IgD-negative memory B cell (primary cell): ENCODE data around the gene C9orf72. TPM values are rescaled to one million over a fixed set of nuclear protein-coding genes. Genes with fewer than 3 reads are reported as not detected.
"Not testable (repeated sequence)": the region's sequence is repeated elsewhere in the genome, so short reads cannot be mapped to it uniquely, and the experiment has no call there.

Experiments used
- H3K27ac Mint-ChIP-seq, 3 donors: one replicate each; pipeline ENCODE4 v1.8.0; 2020 to 2022; ENCODE audit warnings: mild to moderate bottlenecking in 3 of 3, mixed read lengths in 3 of 3, moderate library complexity in 1 of 3
- H3K27me3 Mint-ChIP-seq: one replicate; pipeline ENCODE4 v1.8.0; 2021; ENCODE audit warnings: mixed read lengths
- H3K36me3 Mint-ChIP-seq: one replicate; pipeline ENCODE4 v1.8.0; 2020; ENCODE audit warnings: mild to moderate bottlenecking, mixed read lengths
- H3K4me1 Mint-ChIP-seq, 3 donors: one replicate each; pipeline ENCODE4 v1.8.0; 2020 to 2022; ENCODE audit warnings: mixed read lengths in 3 of 3, mild to moderate bottlenecking in 1 of 3
- H3K4me3 Mint-ChIP-seq, 4 donors: one replicate each; pipeline ENCODE4 v1.8.0; 2020 to 2022; ENCODE audit warnings: mild to moderate bottlenecking in 4 of 4, mixed read lengths in 4 of 4, moderate library complexity in 3 of 4
- H3K9me3 Mint-ChIP-seq, 3 donors: one replicate each; pipeline ENCODE4 v1.8.0; 2020 to 2021; ENCODE audit warnings: mixed read lengths in 3 of 3, mild to moderate bottlenecking in 1 of 3
- polyA plus RNA-seq: library from polyadenylated mRNA; unstranded; fragments of 300-500 nt; fragmentation: Illumina TruSeq; gene quantifications from one replicate; pipeline ENCODE4 v1.2.3, GENCODE V29; 2021

C9orf72 gene
- polyA plus RNA-seq, 1 donor from 2014 or later = 15.3 TPM

DNA sequence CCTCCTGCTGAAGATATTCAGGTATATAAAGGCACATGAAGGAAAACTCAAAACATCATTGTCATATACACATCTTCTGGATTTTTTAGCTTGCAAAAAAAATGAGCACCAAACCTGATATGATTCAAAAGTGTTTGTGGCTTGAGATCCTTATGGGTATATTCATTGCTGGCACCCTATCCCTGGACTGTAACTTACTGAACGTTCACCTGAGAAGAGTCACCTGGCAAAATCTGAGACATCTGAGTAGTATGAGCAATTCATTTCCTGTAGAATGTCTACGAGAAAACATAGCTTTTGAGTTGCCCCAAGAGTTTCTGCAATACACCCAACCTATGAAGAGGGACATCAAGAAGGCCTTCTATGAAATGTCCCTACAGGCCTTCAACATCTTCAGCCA, 49.0 kb downstream of the C9orf72 start, which contains the start of gene IFNK:
Gene IFNK (plus strand): TSS at position 55 of the 400 bp plus-strand sequence. CDS start 47 bp downstream, at position 102.
- Mint-ChIP-seq H3K9me3 (no peaks in the 10 kb centered on the region), H3K27ac (peak within 1 kb of the TSS in 1 of 3 donors; percentile 14), H3K4me1 (peaks cover 23 to 49% (median 28%) of the 10 kb centered on the region in 3 donors), H3K36me3 (no peaks in the 10 kb centered on the region), H3K4me3 (peak within 1 kb of the TSS in 2 of 4 donors; percentile 24 to 63), H3K27me3 (no peaks in the 10 kb centered on the region)

DNA sequence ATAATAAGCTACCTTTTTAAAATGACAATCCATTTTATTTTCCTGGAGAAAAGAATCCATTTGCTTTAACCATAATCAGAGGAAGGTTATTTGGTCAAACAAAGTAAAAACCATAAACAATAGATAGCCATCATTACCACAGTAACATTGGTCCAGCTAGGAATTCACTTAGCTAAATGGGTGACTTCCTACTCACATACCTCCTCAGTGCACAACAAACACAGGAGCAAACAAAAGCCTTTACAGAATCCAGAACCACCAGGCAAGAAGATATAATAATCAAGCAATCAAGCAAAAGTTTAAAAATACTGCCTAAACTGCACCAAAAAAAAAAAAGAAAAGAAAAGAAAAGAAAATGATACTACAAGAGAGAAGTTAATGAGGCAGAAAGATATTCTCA, 50.1 kb downstream of the C9orf72 start:
- H3K27ac Mint-ChIP-seq = no peak overlapping the region
- no peaks in the 10 kb centered on the region for H3K9me3 Mint-ChIP-seq
- no peaks in the 10 kb centered on the region for H3K36me3 Mint-ChIP-seq
- H3K4me1 Mint-ChIP-seq = peaks cover 24 to 47% (median 27%) of the 10 kb centered on the region in 3 donors
- H3K27me3 Mint-ChIP-seq = no peaks in the 10 kb centered on the region
- H3K4me3 Mint-ChIP-seq = peak overlapping the region in 1 of 4 donors; percentile 24

DNA sequence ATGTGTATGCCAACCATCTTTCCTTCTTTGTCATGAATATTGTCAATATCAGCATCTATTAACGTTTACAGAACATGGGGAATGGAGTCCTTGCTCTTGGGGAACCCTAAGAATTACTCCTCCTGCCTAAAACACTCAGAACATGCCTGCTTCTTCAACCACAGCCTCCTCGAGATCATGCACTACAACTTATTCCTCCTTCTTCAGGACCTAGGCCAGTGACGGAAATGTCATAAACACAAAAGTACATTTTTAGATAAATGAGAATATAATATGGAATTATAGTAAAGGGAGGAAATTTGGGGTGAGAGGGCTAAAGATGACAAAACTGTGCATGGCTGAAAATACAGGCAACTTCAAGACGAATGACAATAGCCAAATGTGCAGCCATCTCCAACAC, 52.3 kb downstream of the C9orf72 start:
- no peak overlapping the region for H3K27ac Mint-ChIP-seq
- H3K4me3 Mint-ChIP-seq = no peak overlapping the region
- H3K9me3 Mint-ChIP-seq = no peaks in the 10 kb centered on the region
- peaks cover 16 to 30% (median 16%) of the 10 kb centered on the region in 3 donors for H3K4me1 Mint-ChIP-seq
- H3K36me3 Mint-ChIP-seq = no peaks in the 10 kb centered on the region
- H3K27me3 Mint-ChIP-seq = no peaks in the 10 kb centered on the region

DNA sequence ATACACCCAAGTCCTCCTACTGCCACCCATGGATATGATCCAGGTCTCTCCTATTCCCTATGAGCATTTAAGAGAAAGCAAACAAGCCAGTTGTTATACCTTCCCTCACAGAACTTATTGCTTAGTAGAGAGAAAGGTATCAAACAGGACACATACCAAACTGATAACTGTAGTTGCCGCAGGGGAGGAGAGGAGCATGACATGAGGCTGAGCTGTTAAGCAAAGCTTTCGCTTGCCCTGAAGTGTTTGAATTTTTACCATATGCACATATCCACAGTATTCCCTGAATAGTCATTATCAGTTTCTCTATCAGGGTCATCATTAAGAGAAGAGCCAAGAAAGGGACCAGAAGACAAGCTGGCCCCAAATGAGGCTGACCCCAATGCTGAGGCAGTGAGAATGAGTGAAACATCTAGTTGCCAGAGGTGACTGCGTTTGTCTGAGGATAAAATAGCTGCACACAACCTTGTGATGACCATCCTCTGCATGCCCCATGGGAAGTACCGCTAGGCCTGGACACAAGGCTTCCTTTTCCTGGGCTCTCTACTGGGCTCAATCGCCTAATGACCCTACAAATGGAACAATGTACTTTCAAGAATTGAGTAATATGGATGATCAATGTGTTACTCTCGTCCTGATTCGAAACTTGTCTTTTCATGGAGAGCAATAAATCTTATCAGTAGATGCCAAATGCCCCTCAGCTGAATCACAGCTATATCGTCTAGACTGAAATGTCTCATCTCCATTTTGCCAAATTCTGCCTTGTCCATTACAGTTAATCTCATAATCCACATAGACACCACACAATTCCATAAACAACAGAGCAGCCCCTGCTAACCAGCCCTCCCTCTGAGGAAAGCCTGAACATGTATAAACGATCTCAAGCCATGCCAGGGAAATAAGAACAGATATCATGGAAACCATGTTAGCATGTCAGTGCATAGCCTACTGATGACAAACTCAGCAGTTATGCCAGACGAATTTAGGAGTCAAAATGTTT, 53.5 kb downstream of the C9orf72 start:
- H3K4me3 Mint-ChIP-seq = no peak overlapping the region
- no peaks in the 10 kb centered on the region for H3K27me3 Mint-ChIP-seq
- no peaks in the 10 kb centered on the region for H3K36me3 Mint-ChIP-seq
- H3K27ac Mint-ChIP-seq = no peak overlapping the region
- peaks cover 12 to 25% (median 17%) of the 10 kb centered on the region in 3 donors for H3K4me1 Mint-ChIP-seq
- no peaks in the 10 kb centered on the region for H3K9me3 Mint-ChIP-seq

DNA sequence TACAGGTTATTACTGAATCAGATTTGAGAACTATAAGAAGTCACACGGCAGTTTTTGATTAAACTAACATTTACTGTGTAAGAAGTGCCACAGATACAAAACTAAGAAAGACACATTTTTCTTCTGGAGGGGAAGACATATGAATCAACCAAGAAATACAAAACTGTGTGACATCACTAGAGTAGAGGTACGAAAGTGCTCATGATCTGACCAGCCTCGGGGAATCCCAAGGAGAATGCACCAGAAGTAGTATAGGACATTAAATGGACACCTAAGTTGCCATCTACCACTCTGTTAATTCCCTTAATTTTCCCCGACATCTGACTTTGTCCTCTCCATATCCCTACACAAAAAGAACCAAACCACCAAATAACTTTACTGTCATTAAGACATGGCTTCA, 54.5 kb downstream of the C9orf72 start:
- Mint-ChIP-seq H3K4me1 (peaks cover 12 to 20% (median 13%) of the 10 kb centered on the region in 3 donors), H3K9me3 (no peaks in the 10 kb centered on the region), H3K27me3 (no peaks in the 10 kb centered on the region), H3K27ac (no peak overlapping the region), H3K36me3 (no peaks in the 10 kb centered on the region), H3K4me3 (no peak overlapping the region)

DNA sequence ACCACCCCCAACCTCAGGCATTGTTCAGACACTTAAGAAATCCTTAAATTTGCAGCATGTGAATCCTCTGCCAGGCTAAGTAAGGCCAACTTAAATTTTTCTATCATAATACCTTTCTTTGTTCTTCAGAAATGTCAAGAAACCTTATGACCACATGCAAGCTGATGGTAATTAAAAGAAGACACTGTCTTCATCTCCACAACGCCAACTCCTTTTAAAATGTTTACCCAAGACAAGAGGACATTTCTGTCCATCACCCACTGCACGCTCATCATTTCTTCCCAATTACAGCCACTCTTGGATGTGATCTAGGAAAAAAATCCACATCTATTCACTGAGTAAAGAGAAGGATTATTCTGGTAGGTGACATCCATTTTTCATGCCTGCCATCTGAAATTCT, 55.3 kb downstream of the C9orf72 start:
- Mint-ChIP-seq H3K36me3 (no peaks in the 10 kb centered on the region), H3K4me3 (no peak overlapping the region), H3K4me1 (peaks cover 9 to 17% (median 13%) of the 10 kb centered on the region in 3 donors), H3K27ac (no peak overlapping the region), H3K9me3 (peaks cover 0 to 3% (median 0%) of the 10 kb centered on the region in 3 donors), H3K27me3 (no peaks in the 10 kb centered on the region)

DNA sequence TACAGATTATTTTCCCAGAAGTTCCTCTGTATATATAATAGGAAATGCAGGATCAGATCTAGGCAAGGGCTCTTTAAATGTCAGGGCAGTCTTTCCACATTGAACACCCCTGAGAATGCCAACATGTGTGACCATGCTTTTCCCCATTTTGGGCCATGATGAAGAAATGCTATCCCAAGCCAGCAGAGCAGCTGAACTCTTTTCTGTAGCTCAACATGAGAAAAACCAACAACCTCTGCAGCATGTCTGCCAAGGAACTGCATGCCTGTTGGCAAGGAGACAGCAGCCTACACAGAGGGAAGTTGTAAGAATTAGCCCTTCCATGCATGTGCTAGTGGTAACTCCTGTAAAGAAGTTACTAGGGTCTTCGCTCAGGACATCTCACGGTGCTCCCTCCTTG, 58.7 kb downstream of the C9orf72 start:
- no peak overlapping the region for H3K27ac Mint-ChIP-seq
- H3K27me3 Mint-ChIP-seq = no peaks in the 10 kb centered on the region
- H3K36me3 Mint-ChIP-seq = peaks cover 2% of the 10 kb centered on the region
- peaks cover 0 to 3% (median 0%) of the 10 kb centered on the region in 3 donors for H3K9me3 Mint-ChIP-seq
- no peak overlapping the region for H3K4me3 Mint-ChIP-seq
- peaks cover 11 to 17% (median 13%) of the 10 kb centered on the region in 3 donors for H3K4me1 Mint-ChIP-seq

DNA sequence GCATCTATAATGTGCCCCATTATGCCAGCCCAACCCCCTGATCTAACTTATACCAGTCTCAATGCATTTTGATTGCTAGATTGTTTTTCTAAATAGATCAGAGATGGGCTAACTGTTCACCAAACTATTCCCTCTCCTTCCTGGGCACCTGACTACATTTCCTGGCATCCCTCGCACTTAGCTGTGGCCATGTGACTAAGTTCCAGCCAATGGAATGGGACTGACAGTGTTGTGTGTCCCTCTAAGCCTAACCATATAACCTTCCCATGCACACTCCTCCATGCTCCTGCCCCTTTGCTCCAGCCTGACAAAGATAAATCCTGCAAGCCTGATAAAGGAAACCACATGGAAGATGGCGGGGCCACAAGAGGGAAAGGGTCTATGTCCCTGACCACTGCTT, 61.5 kb downstream of the C9orf72 start:
- Mint-ChIP-seq H3K9me3 (peaks cover 0 to 3% (median 0%) of the 10 kb centered on the region in 3 donors), H3K4me1 (peaks cover 13 to 21% (median 14%) of the 10 kb centered on the region in 3 donors), H3K36me3 (peaks cover 4% of the 10 kb centered on the region), H3K27me3 (no peaks in the 10 kb centered on the region), H3K27ac (no peak overlapping the region), H3K4me3 (no peak overlapping the region)

DNA sequence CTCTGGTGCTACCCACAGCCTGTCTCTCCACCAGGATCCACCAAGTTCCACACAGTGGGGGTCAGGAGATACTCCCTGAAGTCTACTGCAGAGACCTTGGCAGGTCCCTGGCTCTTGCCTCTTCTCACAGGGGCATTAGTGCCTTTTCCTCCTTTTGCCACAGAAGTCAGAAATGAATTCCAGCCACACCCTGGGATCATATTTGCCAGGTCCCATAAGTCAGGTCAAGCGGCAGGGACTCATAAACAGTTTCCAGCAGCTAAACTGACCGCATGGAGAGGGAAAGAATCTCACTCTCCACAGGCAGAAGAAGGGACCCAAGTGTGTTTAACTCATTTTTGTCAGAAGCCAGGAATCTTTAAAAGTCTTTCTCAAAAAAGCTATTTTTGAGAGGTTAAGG, 62.5 kb downstream of the C9orf72 start:
- Mint-ChIP-seq H3K4me3 (no peak overlapping the region), H3K9me3 (peaks cover 0 to 3% (median 0%) of the 10 kb centered on the region in 3 donors), H3K4me1 (peaks cover 7 to 19% (median 9%) of the 10 kb centered on the region in 3 donors), H3K27me3 (no peaks in the 10 kb centered on the region), H3K36me3 (peaks cover 4% of the 10 kb centered on the region), H3K27ac (no peak overlapping the region)

DNA sequence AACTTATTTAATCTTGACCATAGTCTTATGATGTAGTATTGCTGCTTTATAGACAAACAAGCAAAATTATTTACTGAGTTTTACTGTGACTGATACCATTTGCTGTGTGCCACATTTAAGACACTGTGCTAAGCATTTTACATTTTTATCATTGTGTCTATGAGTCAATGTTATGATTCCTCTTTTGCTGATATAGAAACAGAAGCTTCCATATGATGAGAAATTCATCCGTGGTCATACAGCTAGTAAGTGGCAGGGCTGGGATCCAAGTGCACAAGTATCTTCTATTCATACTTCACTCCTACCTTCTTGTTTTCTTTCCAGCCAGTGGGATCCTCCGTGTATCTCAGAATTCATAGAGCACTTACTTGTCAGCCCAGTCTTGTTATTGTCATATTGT, 66.3 kb downstream of the C9orf72 start:
- no peak overlapping the region for H3K4me3 Mint-ChIP-seq
- H3K27me3 Mint-ChIP-seq = peaks cover under 1% of the 10 kb centered on the region
- H3K9me3 Mint-ChIP-seq = no peaks in the 10 kb centered on the region
- no peak overlapping the region for H3K27ac Mint-ChIP-seq
- peaks cover 15 to 25% (median 18%) of the 10 kb centered on the region in 3 donors for H3K4me1 Mint-ChIP-seq
- peaks cover 4% of the 10 kb centered on the region for H3K36me3 Mint-ChIP-seq

DNA sequence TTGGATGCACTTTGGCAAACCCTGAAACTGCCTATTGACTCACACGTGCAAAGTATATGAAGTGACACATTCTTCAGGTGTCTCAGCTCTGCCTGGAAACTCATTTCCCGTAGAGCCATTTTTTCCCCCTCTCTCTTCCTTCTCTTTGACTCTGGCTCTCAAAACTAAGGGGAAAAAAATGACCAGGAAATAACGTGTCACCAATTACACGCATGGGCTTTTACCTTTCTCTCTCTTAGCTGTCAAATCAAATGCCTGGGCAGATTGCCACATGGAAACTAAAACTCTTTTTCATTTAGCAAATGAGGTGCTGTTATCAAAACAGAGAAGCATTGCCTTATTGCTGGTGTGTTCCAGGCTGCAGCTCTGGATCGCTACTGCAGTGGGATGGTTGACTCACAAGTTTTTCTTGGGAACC, 67.5 kb downstream of the C9orf72 start:
- peaks cover 22 to 33% (median 27%) of the 10 kb centered on the region in 3 donors for H3K4me1 Mint-ChIP-seq
- no peak overlapping the region for H3K27ac Mint-ChIP-seq
- H3K4me3 Mint-ChIP-seq = no peak overlapping the region
- H3K36me3 Mint-ChIP-seq = peaks cover 2% of the 10 kb centered on the region
- peaks cover 0 to 2% (median 0%) of the 10 kb centered on the region in 3 donors for H3K9me3 Mint-ChIP-seq
- peaks cover 1% of the 10 kb centered on the region for H3K27me3 Mint-ChIP-seq

DNA sequence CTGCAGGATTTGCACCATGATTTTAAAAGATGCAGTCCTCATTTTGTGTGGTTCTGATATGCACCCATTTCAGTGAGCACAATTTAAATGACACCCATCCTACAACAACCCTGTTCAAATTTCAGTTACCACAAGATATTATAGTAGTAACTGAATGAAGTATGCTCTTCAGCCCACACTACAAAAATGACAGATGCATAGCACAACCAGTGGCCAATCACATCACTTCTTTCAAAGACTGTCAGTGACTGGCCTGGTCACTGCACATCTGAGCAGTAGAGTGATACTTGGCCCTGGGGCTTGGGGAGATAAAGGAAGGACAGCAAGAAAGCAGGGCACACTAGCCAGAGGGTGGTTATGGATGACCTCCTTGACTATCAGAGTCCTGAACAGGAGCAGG, 69.0 kb downstream of the C9orf72 start:
- Mint-ChIP-seq H3K27me3 (peaks cover 1% of the 10 kb centered on the region), H3K27ac (peak overlapping the region in 1 of 3 donors; percentile 87), H3K4me1 (peaks cover 25 to 40% (median 37%) of the 10 kb centered on the region in 3 donors), H3K36me3 (peaks cover 2% of the 10 kb centered on the region), H3K9me3 (peaks cover 0 to 2% (median 0%) of the 10 kb centered on the region in 3 donors), H3K4me3 (no peak overlapping the region)

DNA sequence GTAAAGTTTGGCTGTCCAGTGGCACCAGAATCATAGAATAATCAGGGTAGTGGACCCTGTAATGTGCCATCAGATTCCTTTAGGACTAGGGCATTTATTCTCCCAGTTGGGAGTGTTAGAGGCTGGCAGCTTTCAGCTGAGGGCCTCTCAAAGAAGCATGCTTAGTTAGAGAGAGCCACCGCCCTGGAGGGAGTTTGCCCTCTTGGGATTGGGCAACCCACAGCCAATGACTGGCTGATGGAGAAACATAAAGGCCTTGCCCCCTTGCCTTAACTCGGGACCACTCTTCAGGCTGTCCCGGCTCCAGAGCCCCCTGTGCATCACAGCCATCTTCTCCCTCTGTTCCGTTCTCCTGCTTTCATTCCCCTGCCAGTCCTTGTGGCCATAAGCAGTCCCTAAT, 69.7 kb downstream of the C9orf72 start:
- H3K4me1 Mint-ChIP-seq = peaks cover 25 to 38% (median 37%) of the 10 kb centered on the region in 3 donors
- no peak overlapping the region for H3K27ac Mint-ChIP-seq
- H3K9me3 Mint-ChIP-seq = peaks cover 0 to 2% (median 0%) of the 10 kb centered on the region in 3 donors
- H3K36me3 Mint-ChIP-seq = no peaks in the 10 kb centered on the region
- no peak overlapping the region for H3K4me3 Mint-ChIP-seq
- peaks cover 1% of the 10 kb centered on the region for H3K27me3 Mint-ChIP-seq

DNA sequence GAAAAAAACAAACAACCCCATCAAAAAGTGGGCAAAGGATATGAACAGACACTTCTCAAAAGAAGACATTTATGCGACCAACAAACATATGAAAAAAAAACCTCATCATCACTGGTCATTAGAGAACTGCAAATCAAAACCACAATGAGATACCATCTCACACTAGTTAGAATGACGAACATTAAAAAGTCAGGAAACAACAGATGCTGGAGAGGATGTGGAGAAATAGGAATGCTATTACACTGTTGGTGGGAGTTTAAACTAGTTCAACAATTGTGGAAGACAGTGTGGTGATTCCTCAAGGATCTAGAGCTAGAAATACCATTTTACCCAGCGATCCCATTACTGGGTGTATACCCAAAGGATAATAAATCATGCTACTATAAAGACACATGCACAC, 72.4 kb downstream of the C9orf72 start:
- H3K36me3 Mint-ChIP-seq, H3K9me3 Mint-ChIP-seq, H3K27ac Mint-ChIP-seq, H3K27me3 Mint-ChIP-seq, H3K4me3 Mint-ChIP-seq: not testable (repeated sequence)
- peaks cover 25 to 39% (median 36%) of the 10 kb centered on the region in 3 donors for H3K4me1 Mint-ChIP-seq

DNA sequence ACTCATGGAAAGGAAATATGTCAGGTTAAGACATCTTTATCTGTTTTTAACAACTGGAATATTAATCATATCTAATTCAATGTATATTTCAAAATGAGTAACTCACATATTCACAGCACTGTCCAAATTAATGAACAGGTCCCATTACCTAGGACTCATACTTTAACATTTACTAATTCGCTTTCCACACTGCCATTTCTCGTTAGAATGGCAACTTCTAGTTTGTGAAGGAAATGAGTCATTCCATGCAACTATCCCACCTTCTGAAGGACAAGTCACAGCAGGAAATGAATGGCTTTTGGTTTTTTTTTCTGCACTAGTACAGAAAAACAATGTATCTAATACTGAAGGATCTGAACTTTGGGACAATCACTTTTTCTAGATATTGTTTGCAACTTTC, 73.8 kb downstream of the C9orf72 start:
- H3K4me3 Mint-ChIP-seq = no peak overlapping the region
- H3K4me1 Mint-ChIP-seq = peaks cover 25 to 45% (median 35%) of the 10 kb centered on the region in 3 donors
- H3K36me3 Mint-ChIP-seq = no peaks in the 10 kb centered on the region
- H3K9me3 Mint-ChIP-seq = peaks cover 0 to 2% (median 0%) of the 10 kb centered on the region in 3 donors
- no peak overlapping the region for H3K27ac Mint-ChIP-seq
- H3K27me3 Mint-ChIP-seq = peaks cover 1% of the 10 kb centered on the region
